Measurements from ENCODE around the gene PLD6.

The PLD6 gene

GRCh38 chr17:17179371-17179827 lies 26.7 kb downstream of the PLD6 start:
- no peaks in the 10 kb centered on the region for H3K4me1 ChIP-seq
- H3K4me3 ChIP-seq (ENCODE audit: low read depth, low read length), result no peak overlapping the region
- no peaks in the 10 kb centered on the region for H3K9me3 ChIP-seq
- TF ChIP-seq CTCF (IDR thresholded peaks at IDR 0.05; ENCODE audit: low read depth, low read length), result no peak
- H3K27me3 ChIP-seq, result no peaks in the 10 kb centered on the region
- no peak for DNase-seq
- peaks cover 22% of the 10 kb centered on the region for H3K36me3 ChIP-seq

GRCh38 chr17:17177176-17177575 lies 29.0 kb downstream of the PLD6 start:
- H3K36me3 ChIP-seq, result peaks cover 33% of the 10 kb centered on the region
- no peak for DNase-seq
- no peaks in the 10 kb centered on the region for H3K4me1 ChIP-seq
- no peaks in the 10 kb centered on the region for H3K27me3 ChIP-seq
- no peak for TF ChIP-seq CTCF (IDR thresholded peaks at IDR 0.05; ENCODE audit: low read depth, low read length)
- H3K4me3 ChIP-seq (ENCODE audit: low read depth, low read length), result no peak overlapping the region
- H3K9me3 ChIP-seq, result no peaks in the 10 kb centered on the region

GRCh38 chr17:17176341-17176740 lies 29.8 kb downstream of the PLD6 start:
- DNase-seq, result no peak
- no peaks in the 10 kb centered on the region for H3K9me3 ChIP-seq
- H3K36me3 ChIP-seq, result peaks cover 36% of the 10 kb centered on the region
- no peaks in the 10 kb centered on the region for H3K27me3 ChIP-seq
- no peaks in the 10 kb centered on the region for H3K4me1 ChIP-seq
- TF ChIP-seq CTCF (IDR thresholded peaks at IDR 0.05; ENCODE audit: low read depth, low read length), result no peak
- no peak overlapping the region for H3K4me3 ChIP-seq (ENCODE audit: low read depth, low read length)

GRCh38 chr17:17175917-17176316 lies 30.2 kb downstream of the PLD6 start:
- no peaks in the 10 kb centered on the region for H3K9me3 ChIP-seq
- no peak for DNase-seq
- H3K27me3 ChIP-seq, result no peaks in the 10 kb centered on the region
- TF ChIP-seq CTCF (IDR thresholded peaks at IDR 0.05; ENCODE audit: low read depth, low read length), result no peak
- peaks cover 36% of the 10 kb centered on the region for H3K36me3 ChIP-seq
- no peaks in the 10 kb centered on the region for H3K4me1 ChIP-seq
- H3K4me3 ChIP-seq (ENCODE audit: low read depth, low read length), result no peak overlapping the region

GRCh38 chr17:17175340-17175739 lies 30.8 kb downstream of the PLD6 start:
- H3K4me1 ChIP-seq, result no peaks in the 10 kb centered on the region
- no peak overlapping the region for H3K4me3 ChIP-seq (ENCODE audit: low read depth, low read length)
- peaks cover 31% of the 10 kb centered on the region for H3K36me3 ChIP-seq
- DNase-seq, result no peak
- H3K9me3 ChIP-seq, result no peaks in the 10 kb centered on the region
- no peaks in the 10 kb centered on the region for H3K27me3 ChIP-seq
- TF ChIP-seq CTCF (IDR thresholded peaks at IDR 0.05; ENCODE audit: low read depth, low read length), result no peak

GRCh38 chr17:17173921-17174320 lies 32.2 kb downstream of the PLD6 start:
- peaks cover 25% of the 10 kb centered on the region for H3K36me3 ChIP-seq
- H3K27me3 ChIP-seq, result no peaks in the 10 kb centered on the region
- H3K9me3 ChIP-seq, result no peaks in the 10 kb centered on the region
- DNase-seq, result no peak
- H3K4me3 ChIP-seq (ENCODE audit: low read depth, low read length), result no peak overlapping the region
- no peak for TF ChIP-seq CTCF (IDR thresholded peaks at IDR 0.05; ENCODE audit: low read depth, low read length)
- no peaks in the 10 kb centered on the region for H3K4me1 ChIP-seq
